SK-N-SH treated with all-trans-retinoic acid at 6 μM for 48 hours (cell line): ENCODE data around the gene KCNA1.

Experiments
- ATAC-seq: fragments of 200-7000 bp; cut with Tn5 transposase; 3 replicates; pipeline ENCODE4 v1.9.1; 2020; ENCODE audit warnings: mild to moderate bottlenecking, moderate library complexity
- ARNTL ChIP-seq: fragments of 450-650 bp; formaldehyde crosslinking; IDR thresholded peaks from 2 replicates; pipeline ENCODE4 v1.5.0; 2020; ENCODE audit warnings: low read depth, mild to moderate bottlenecking, moderate library complexity, borderline replicate concordance
- BACH2 ChIP-seq: fragments of 250-450 bp; sonication (Bioruptor Pico); IDR thresholded peaks from 2 replicates; pipeline ENCODE4 v1.9.0; 2021; ENCODE audit warnings: mild to moderate bottlenecking, borderline replicate concordance
- CSDC2 ChIP-seq: fragments of 250-450 bp; sonication (Bioruptor Pico); IDR thresholded peaks from 2 replicates; pipeline ENCODE4 v1.5.0; 2020; ENCODE audit warnings: mild to moderate bottlenecking, moderate library complexity
- CSRNP3 ChIP-seq: fragments of 250-450 bp; sonication (Bioruptor Pico); IDR thresholded peaks from 2 replicates; pipeline ENCODE4 v1.5.1; 2021; ENCODE audit warnings: mild to moderate bottlenecking, moderate library complexity
- GLIS3 ChIP-seq: fragments of 250-450 bp; sonication (Bioruptor Pico); IDR thresholded peaks from 2 replicates; pipeline ENCODE4 v1.5.0; 2020; ENCODE audit warnings: mild to moderate bottlenecking, moderate library complexity
- ISL1 ChIP-seq: fragments of 250-450 bp; sonication (Bioruptor Pico); IDR thresholded peaks from 2 replicates; pipeline ENCODE4 v2.1.2; 2022; ENCODE audit warnings: mild to moderate bottlenecking, moderate library complexity
- PATZ1 ChIP-seq: fragments of 250-450 bp; sonication (Bioruptor Pico); IDR thresholded peaks from 2 replicates; pipeline ENCODE4 v1.8.0; 2020; ENCODE audit warnings: mild to moderate bottlenecking, moderate library complexity, borderline replicate concordance
- POU6F1 ChIP-seq: fragments of 250-450 bp; sonication (Bioruptor Pico); IDR thresholded peaks from 2 replicates; pipeline ENCODE4 v1.8.0; 2021; ENCODE audit warnings: low read depth, mild to moderate bottlenecking, moderate library complexity, borderline replicate concordance
- RARB ChIP-seq: fragments of 250-450 bp; sonication (Bioruptor Pico); IDR thresholded peaks from 2 replicates; pipeline ENCODE4 v1.8.0; 2021; ENCODE audit warnings: mild to moderate bottlenecking, moderate library complexity
- SNAI2 ChIP-seq: fragments of 250-450 bp; sonication (Bioruptor Pico); IDR thresholded peaks from 2 replicates; pipeline ENCODE4 v1.5.0; 2020; ENCODE audit warnings: mild to moderate bottlenecking, moderate library complexity
- TCF4 ChIP-seq: fragments of 250-450 bp; sonication (Bioruptor Pico); IDR thresholded peaks from 2 replicates; pipeline ENCODE4 v1.8.0; 2021; ENCODE audit warnings: mild to moderate bottlenecking, moderate library complexity, borderline replicate concordance
- TOX ChIP-seq: fragments of 250-450 bp; sonication (Bioruptor Pico); IDR thresholded peaks from 2 replicates; pipeline ENCODE4 v1.8.0; 2021; ENCODE audit warnings: mild to moderate bottlenecking, moderate library complexity, borderline replicate concordance
- TSHZ2 ChIP-seq: fragments of 250-450 bp; sonication (Bioruptor Pico); IDR thresholded peaks from 2 replicates; pipeline ENCODE4 v1.5.0; 2020; ENCODE audit warnings: mild to moderate bottlenecking, moderate library complexity
- ZC3H10 ChIP-seq: fragments of 250-450 bp; sonication (Bioruptor Pico); IDR thresholded peaks from 2 replicates; pipeline ENCODE4 v1.5.1; 2021; ENCODE audit warnings: mild to moderate bottlenecking, moderate library complexity
- ZFP3 ChIP-seq: fragments of 250-450 bp; sonication (Bioruptor Pico); IDR thresholded peaks from 2 replicates; pipeline ENCODE4 v1.5.0; 2020; ENCODE audit warnings: mild to moderate bottlenecking, moderate library complexity
- ZFP30 ChIP-seq: fragments of 450-650 bp; formaldehyde crosslinking; IDR thresholded peaks from 2 replicates; pipeline ENCODE4 v1.5.0; 2022; ENCODE audit warnings: mild to moderate bottlenecking, moderate library complexity
- ZNF565 ChIP-seq: fragments of 450-650 bp; formaldehyde crosslinking; conservative IDR thresholded peaks from 2 replicates; pipeline ENCODE4 v1.5.0; 2020; ENCODE audit warnings: low read depth, mild to moderate bottlenecking, moderate library complexity
- ZNF70 ChIP-seq: fragments of 450-650 bp; formaldehyde crosslinking; IDR thresholded peaks from 2 replicates; pipeline ENCODE4 v1.5.0; 2020; ENCODE audit warnings: mild to moderate bottlenecking, moderate library complexity
- ZNF8 ChIP-seq: fragments of 450-650 bp; formaldehyde crosslinking; IDR thresholded peaks from 2 replicates; pipeline ENCODE4 v1.5.0; 2020; ENCODE audit warnings: mild to moderate bottlenecking, moderate library complexity

The KCNA1 gene

GRCh38 chr12:4932576-4932975 lies 22.9 kb downstream of the KCNA1 start:
- ATAC-seq: no peak
- TF ChIP-seq ZNF70 (CRISPR knock-in tag) (no peak), TCF4 (CRISPR knock-in tag) (no peak), CSRNP3 (CRISPR knock-in tag) (no peak), ARNTL (CRISPR knock-in tag) (no peak), ZNF8 (CRISPR knock-in tag) (no peak), ISL1 (CRISPR knock-in tag) (no peak), GLIS3 (CRISPR knock-in tag) (no peak), ZFP3 (CRISPR knock-in tag) (no peak), POU6F1 (CRISPR knock-in tag) (no peak), TSHZ2 (no peak)

- ATAC-seq: no peak
- no peak for TF ChIP-seq ARNTL (CRISPR knock-in tag)
- TF ChIP-seq BACH2 (CRISPR knock-in tag): no peak
- no peak for TF ChIP-seq TCF4 (CRISPR knock-in tag)
- TF ChIP-seq TOX: no peak
- TF ChIP-seq SNAI2 (CRISPR knock-in tag): no peak
- TF ChIP-seq ZC3H10 (CRISPR knock-in tag): no peak
- TF ChIP-seq ZNF565: no peak
- TF ChIP-seq POU6F1 (CRISPR knock-in tag): no peak
- no peak for TF ChIP-seq TSHZ2
- no peak for TF ChIP-seq ZFP3 (CRISPR knock-in tag)
- no peak for TF ChIP-seq ZFP30 (CRISPR knock-in tag)
Measured at GRCh38 chr12:4933411-4933810, 23.7 kb downstream of the KCNA1 start.

- ATAC-seq: peak; percentile 58; the same call in 2 of the 3 replicates
- TF ChIP-seq POU6F1 (CRISPR knock-in tag) (no peak), CSDC2 (CRISPR knock-in tag) (no peak), ZC3H10 (CRISPR knock-in tag) (no peak), RARB (CRISPR knock-in tag) (no peak), TCF4 (CRISPR knock-in tag) (no peak), TOX (no peak), ISL1 (CRISPR knock-in tag) (no peak), PATZ1 (CRISPR knock-in tag) (no peak), TSHZ2 (no peak)
Measured at GRCh38 chr12:4934407-4935035, 24.8 kb downstream of the KCNA1 start.
